GM19099 (cell line): ENCODE data around the gene FBXO47.

ENCODE experiments used
- POLR2A ChIP-seq: IDR thresholded peaks from 3 replicates; pipeline ENCODE4 v1.6.1; 2011; ENCODE audit warnings: low read depth; ENCODE audit not compliant: insufficient read length; ENCODE audit errors: extremely low read depth

The FBXO47 gene

GRCh38 chr17:38942696-38943334 is 24.4 kb downstream of the FBXO47 start:
- TF ChIP-seq POLR2A = no peak

DNA sequence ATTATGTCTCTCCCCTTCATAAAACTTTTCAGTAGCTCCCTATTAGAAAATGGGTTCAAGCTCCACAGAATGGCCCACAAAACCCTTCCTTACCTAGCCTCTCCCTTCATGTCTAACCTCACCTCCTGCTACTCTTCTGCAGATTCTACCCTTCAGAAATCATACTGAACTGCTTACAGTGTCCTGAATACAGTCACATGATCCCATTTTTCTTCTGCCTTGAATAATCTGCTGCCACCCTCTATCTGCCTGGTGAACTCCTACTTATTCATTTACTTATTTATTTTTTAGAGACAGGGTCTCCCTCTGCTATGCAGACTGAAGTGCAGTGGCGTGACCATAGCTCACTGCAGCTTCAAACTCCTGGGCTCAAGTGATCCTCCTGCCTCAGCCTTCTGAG is 26.8 kb downstream of the FBXO47 start:
- TF ChIP-seq POLR2A = no peak

- TF ChIP-seq POLR2A = no peak
Observed at GRCh38 chr17:38939987-38940386, 27.2 kb downstream of the FBXO47 start.

DNA sequence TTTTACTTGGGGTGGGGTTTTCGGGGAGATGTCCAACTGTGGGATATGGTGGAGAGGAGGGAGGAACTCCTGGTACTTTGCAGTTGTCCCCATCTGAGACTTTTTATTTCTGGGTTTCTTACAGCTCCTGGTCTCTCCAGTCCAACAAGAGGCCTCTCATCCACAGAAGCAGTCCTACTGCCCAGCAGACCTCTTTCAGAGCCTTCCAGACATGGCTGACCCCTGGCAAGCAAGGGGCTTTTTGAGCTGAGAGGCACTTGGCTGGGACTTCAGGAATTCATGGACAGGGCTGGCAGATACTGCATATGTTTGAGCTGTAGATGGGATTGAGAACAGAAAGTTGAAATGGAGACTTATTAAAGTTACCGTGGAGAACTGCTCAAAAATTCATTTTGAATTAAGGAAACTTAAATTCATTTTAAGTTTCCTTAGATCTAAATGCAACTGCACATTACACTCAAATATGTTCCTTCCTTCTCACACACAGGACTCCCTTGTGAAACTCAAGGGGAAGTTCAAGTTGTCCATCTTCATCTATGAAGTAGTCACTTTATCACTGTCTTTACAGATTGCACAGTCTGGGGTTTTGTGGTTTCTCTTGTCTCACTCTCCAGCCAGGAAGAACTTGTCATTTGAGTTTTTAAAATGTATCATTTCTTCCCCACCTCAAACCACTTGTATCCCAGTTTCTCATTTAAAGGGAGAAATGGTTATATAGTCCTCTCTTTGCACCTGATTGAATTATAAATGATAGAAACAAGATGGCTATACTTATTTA is 40.7 kb downstream of the FBXO47 start:
- no peak for TF ChIP-seq POLR2A

GRCh38 chr17:38925263-38925995 is 41.8 kb downstream of the FBXO47 start, which contains the start of gene LASP1NB:
TSS of gene LASP1NB (plus strand) at chr17:38925614.
- no peak for TF ChIP-seq POLR2A

DNA sequence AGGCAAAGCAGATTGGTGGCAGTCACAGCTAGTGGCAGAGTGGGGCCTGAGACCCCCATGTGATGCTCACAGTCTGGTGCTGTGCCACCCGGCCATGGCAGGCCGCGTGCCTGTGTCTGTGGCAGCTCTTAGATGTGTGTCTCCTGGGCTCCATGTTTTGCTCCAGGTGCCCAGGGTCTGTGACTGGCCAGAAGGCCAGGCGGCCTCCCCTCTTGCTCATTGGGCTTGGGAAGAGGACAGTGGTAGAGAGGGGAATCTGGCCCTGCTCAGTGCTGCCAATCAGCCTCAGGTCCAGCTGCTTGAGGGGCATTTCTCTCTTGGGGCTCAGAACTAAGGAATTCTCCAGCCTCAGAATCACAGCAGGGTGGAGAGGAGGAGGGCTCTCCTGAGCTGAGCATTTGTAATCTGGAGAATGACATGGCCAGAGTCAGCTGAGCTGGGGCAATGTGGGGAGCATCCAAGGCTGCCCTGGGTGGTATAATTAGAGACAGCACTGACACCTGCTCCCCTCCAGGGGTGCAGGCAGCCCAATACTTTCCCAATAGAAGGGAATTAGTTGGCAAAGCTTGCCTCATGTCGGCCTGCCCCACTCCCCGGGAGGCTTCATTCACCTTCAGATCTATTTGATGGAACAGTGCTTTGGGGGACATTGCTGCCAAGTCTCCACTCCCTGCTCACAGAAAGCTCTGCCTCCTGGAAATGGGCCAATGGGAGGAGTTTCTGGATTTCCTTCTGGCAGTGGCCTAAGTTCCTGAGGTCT is 44.5 kb downstream of the FBXO47 start:
- no peak for TF ChIP-seq POLR2A

DNA sequence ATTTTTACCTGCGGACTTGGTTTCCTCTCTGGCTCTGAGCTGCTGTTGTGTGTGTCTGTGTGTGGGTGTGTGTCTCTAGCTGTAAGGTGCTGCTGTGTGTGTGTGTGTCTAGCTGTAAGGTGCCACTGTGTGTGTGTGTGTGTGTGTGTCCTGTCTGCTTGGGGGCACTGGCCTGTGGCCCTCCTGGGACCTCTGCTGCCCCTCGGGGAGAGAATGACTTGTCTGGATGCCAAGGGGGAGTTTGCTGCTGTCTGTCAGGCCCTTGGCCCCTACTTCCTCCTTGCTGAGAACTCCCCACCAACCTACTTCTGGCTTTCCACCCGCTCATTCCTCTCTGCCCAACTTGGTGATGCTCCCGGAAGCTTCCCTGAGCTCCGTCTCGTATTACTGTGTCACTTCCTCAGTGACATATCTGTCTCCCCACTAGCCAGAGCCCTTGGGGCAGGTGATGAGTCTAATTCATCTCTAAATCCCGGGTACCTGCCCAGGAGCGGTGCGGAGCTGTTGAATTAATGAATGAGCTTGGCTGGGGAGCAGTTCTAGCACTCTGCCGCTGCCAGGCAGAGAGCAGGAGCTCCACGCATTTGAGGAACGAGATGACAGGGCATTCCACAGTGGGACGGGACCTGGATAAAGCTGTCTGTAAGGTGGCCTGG is 45.3 kb downstream of the FBXO47 start:
- no peak for TF ChIP-seq POLR2A

GRCh38 chr17:38920374-38921291 is 46.6 kb downstream of the FBXO47 start:
- TF ChIP-seq POLR2A = no peak

DNA sequence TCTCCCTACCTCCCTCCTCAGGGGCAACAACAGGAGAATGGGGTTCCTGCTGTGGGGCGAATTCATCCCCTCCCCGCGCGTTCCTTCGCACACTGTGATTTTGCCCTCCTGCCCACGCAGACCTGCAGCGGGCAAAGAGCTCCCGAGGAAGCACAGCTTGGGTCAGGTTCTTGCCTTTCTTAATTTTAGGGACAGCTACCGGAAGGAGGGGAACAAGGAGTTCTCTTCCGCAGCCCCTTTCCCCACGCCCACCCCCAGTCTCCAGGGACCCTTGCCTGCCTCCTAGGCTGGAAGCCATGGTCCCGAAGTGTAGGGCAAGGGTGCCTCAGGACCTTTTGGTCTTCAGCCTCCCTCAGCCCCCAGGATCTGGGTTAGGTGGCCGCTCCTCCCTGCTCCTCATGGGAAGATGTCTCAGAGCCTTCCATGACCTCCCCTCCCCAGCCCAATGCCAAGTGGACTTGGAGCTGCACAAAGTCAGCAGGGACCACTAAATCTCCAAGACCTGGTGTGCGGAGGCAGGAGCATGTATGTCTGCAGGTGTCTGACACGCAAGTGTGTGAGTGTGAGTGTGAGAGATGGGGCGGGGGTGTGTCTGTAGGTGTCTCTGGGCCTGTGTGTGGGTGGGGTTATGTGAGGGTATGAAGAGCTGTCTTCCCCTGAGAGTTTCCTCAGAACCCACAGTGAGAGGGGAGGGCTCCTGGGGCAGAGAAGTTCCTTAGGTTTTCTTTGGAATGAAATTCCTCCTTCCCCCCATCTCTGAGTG is 47.7 kb downstream of the FBXO47 start:
- no peak for TF ChIP-seq POLR2A

DNA sequence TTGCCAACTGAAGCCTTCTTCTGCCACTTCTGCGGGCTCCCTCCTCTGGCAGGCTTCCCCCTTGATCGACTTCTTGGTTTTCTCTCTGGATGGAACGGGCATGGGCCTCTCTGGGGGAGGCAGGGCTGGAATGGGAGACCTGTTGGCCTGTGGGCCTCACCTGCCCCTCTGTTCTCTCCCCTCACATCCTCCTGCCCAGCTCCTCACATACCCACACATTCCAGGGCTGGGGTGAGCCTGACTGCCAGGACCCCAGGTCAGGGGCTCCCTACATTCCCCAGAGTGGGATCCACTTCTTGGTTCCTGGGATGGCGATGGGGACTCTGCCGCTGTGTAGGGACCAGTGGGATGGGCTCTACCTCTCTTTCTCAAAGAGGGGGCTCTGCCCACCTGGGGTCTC is 48.3 kb downstream of the FBXO47 start:
- TF ChIP-seq POLR2A = no peak

DNA sequence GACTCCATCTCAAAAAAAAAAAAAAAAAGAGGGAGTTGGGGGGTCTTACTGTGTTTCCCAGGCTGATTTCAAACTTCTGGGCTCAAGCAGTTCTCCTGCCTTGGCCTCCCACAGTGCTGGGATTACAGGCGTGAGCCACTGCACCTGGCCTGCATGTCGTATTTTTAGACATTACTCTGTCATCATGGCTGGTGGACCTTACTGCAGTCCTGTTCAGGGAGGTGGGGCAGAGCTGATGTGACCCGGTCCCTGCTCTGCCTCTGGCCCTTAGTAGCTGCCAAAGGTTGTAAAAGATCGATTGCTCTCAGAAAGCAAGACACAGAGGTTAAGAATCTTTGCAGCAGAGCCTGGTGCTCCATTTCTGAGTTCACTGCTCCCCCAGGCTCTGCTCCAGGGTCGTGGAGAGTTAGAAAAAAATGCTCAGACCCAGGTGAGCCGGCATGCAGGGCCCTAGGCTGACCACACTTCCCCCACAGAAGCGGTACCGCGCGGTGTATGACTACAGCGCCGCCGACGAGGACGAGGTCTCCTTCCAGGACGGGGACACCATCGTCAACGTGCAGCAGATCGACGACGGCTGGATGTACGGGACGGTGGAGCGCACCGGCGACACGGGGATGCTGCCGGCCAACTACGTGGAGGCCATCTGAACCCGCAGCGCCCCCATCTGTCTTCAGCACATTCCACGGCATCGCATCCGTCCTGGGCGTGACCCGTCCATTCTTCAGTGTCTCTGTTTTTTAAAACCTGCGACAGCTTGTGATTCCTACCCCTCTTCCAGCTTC is 48.9 kb downstream of the FBXO47 start:
- no peak for TF ChIP-seq POLR2A

- no peak for TF ChIP-seq POLR2A
Observed at GRCh38 chr17:38917259-38917658, 49.9 kb downstream of the FBXO47 start.

GRCh38 chr17:38916771-38917170 is 50.4 kb downstream of the FBXO47 start:
- TF ChIP-seq POLR2A = no peak

- TF ChIP-seq POLR2A = no peak
Observed at GRCh38 chr17:38915639-38915995, 51.6 kb downstream of the FBXO47 start.
